GM20000 (cell line): ENCODE data around the gene BHMT2.

Experiments used
- DNase-seq: peaks from one replicate; pipeline ENCODE4 v3.0.0; 2012; ENCODE audit warnings: low spot score
- TF ChIP-seq, protein P1 (sequence below): IDR thresholded peaks from 2 replicates; pipeline ENCODE4 v1.5.1; 2012; ENCODE audit warnings: mild to moderate bottlenecking, control low read depth; ENCODE audit errors: extremely low read depth, missing control alignments

BHMT2 gene

DNA sequence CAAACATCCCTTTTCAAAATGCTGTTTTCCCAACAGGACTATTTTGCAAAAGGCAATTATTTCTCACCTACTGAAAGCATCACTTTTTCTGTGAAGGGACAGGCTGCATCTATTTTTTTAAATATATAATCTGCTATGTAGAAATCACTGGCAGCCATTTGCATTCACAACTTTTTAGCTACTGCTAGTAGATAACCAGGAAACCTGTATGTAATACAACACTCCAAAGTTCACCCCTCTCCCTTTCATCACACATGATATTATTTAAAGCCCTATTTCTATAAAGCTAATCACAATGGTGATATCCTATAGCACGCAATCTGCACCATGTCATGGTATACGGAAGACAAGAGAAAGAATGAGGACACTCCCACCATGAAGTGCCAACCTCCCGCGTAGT, 9.9 kb upstream of the BHMT2 start:
- TF ChIP-seq, protein P1, sequence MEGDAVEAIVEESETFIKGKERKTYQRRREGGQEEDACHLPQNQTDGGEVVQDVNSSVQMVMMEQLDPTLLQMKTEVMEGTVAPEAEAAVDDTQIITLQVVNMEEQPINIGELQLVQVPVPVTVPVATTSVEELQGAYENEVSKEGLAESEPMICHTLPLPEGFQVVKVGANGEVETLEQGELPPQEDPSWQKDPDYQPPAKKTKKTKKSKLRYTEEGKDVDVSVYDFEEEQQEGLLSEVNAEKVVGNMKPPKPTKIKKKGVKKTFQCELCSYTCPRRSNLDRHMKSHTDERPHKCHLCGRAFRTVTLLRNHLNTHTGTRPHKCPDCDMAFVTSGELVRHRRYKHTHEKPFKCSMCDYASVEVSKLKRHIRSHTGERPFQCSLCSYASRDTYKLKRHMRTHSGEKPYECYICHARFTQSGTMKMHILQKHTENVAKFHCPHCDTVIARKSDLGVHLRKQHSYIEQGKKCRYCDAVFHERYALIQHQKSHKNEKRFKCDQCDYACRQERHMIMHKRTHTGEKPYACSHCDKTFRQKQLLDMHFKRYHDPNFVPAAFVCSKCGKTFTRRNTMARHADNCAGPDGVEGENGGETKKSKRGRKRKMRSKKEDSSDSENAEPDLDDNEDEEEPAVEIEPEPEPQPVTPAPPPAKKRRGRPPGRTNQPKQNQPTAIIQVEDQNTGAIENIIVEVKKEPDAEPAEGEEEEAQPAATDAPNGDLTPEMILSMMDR, result no peak
- DNase-seq, result no peak

DNA sequence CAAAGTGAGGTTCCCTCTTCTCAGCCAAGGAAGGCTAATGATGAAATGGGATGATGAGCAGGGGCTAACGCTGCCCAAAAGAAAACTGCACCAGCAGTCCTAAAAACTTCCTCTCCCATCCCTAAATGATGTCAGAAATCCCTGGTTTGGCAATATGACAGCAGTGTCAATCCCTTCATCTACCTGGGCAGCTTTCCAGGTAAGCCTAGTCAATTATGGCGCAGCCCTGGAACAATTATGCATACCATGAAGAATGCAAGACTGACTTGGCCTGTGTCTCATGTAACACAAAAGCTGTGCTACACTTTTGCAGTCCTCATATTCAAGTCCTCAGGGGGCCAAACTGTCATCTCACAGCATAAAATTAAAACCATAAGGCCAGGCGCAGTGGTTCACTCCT, 7.1 kb upstream of the BHMT2 start:
- TF ChIP-seq, protein P1, result no peak
- no peak for DNase-seq

DNA sequence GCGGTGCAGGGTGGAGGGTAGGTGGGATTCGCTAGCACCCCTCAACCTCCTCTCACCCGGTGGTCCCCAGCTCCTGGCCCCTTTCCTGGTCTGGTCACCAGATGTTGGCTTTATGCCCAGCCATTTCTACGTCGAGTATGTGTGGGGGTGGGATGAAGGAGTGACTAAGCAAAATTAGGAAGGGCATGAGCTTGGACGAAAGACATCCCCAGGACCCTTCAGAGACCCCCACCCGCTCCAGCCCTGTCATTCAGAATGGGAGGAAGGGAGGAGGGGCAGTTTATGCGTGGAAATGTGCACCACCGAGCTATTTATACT, 742 bp downstream of the BHMT2 start:
- TF ChIP-seq, protein P1, result no peak
- DNase-seq, result no peak

DNA sequence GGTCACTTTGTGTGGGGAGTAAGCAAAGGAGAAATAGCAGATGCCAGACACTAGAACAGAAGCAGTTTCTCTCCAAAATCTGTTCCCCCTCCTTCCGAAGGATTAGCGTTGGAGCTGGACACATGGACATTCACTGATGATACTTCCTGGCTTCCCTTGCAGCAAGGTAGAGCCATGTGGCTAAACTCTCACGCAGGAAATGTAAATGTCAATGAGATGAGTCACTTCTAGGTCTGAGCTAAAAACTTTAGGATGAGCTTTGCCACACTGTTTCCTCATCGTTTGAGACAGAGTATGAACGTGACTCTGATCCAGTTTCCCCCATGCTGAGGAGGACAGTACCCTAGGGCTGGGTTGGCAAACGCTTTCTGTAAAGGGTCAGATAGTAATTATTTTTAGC, 5.1 kb downstream of the BHMT2 start:
- DNase-seq, result no peak
- TF ChIP-seq, protein P1, result no peak

DNA sequence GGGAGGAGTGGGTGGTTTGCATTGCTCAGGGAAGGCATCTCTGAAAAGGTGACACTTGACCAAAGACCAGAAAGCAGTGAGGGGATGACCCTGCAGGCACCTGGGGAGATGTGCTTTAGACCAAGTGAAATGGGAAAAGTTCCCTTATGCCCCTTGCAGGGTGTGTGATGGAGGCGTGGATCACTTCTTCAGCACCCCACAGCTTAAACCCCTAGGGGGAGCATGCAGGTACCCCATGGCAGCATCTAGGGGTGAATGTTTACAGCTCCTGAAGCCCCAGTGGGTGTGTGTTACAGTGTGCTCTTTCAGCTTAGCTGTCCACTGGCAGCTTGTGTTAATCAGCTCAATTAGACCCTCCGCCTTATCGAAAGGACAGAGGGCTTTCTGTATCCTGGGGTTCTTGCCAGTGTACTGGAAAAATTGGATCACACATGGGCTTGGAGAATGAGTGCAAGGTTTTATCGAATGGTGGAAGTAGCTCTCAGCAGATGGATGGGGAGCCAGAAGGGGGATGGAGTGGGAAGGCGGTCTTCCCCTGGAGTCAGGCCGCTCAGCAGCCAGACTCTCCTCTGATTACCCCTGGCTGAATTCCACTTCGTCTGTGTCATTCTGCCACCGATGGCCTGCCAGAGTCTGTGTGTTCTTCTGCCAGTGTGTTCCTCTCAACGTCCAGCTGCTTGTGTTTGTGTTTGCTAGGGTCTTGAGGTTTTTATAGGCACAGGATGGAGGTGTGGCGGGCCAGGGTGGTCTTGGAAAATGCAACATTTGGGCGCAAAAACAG, 6.3 kb downstream of the BHMT2 start:
- no peak for DNase-seq
- TF ChIP-seq, protein P1, result no peak

DNA sequence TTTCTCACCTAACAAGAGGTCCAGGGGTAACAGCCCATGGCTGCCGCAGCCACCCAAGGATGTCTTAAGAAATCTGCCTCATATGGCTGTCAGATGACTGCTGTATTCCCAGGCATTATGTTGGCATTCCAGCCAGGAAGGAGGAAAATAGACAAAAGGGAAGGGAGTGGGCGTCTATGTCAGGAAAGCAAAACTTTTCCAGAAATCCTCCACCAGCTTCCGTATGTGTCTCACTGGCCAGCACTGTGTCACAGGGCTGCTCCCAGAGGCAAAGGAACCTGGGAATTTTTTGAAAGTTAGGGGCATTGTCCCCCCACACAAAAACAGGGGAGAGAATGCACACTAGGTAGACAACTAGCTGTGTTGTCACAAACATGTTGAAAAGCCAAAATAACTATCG, 7.3 kb downstream of the BHMT2 start:
- TF ChIP-seq, protein P1, result no peak
- DNase-seq, result no peak

DNA sequence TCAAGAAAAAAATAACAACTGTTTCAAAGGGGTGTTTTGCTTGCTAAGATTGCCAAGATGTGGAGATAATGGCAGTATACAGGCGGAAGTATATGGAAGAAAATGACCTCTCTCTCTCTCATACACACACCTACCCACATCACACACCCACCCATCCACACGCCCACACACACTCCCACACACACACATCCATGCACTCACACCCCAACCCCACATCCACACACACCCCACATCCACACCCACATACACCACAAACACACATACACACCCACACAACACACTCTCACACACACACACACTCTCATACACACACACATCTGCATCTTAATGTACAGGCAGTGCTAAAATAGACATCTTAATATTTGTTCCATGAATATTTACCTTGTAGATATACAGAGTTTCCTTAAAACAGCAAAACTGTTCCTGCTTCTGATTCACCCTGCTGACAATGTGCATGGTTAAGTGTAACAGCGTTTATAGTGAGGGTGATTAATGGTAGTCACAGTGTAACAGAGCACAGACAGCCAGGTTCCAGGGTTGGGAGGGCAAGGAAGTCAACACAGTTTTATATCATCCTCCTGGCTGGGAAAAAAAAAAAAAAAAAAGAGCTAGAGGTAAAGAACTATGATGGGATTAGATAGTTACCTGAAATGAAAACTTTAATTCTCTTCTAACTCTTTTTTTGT, 8.3 kb downstream of the BHMT2 start:
- TF ChIP-seq, protein P1, result no peak
- DNase-seq, result no peak
